ENCODE data around the gene DDI1.

GRCh38 chr11:103993507-103993906, 42.9 kb upstream of the DDI1 start:
- no peak for TF ChIP-seq CTCF (IDR thresholded peaks at IDR 0.05; ENCODE audit: poor library complexity)
- TF ChIP-seq EZH2phosphoT487 (IDR thresholded peaks at IDR 0.05; ENCODE audit: low read depth, severe bottlenecking, unreplicated experiment) = no peak
- no peak for TF ChIP-seq EZH2 (IDR thresholded peaks at IDR 0.05; ENCODE audit: borderline replicate concordance)

Measured in hepatocyte (in vitro differentiated cells).